ENCODE measurements around the gene KCNJ9.
"Not testable (repeated sequence)": the region's sequence is repeated elsewhere in the genome, so short reads cannot be mapped to it uniquely, and the experiment has no call there.

Gene KCNJ9

DNA sequence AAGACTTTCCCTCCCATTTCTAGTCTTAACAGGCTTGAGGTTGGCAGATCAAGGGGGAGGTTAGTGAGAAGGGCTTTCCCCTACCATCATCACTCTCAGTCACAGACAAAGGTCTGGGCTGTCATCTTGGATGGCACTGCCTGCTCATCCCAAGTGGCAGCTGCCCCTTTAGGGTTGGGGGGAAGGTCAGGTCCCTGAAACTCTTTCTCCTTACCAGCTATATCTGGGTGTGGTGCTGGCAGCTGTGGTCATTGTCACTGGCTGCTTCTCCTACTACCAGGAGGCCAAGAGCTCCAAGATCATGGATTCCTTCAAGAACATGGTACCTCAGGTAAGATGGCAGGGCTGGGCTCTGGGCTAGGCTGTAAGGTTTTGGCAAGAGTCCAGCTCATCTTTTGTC is 42.4 kb downstream of the KCNJ9 start:
- Histone ChIP-seq H3K9me3 (ENCODE audit: severe bottlenecking) (no peaks in the 10 kb centered on the region), H3K27ac (no peak overlapping the region), H3K27me3 (ENCODE audit: insufficient read depth, low read depth, severe bottlenecking) (no peaks in the 10 kb centered on the region), H3K36me3 (no peaks in the 10 kb centered on the region), H3K4me3 (ENCODE audit: low read depth, low read length) (no peak overlapping the region)
- no peak for DNase-seq
- no peak for TF ChIP-seq CTCF (IDR thresholded peaks at IDR 0.05; ENCODE audit: low read depth, low read length)

DNA sequence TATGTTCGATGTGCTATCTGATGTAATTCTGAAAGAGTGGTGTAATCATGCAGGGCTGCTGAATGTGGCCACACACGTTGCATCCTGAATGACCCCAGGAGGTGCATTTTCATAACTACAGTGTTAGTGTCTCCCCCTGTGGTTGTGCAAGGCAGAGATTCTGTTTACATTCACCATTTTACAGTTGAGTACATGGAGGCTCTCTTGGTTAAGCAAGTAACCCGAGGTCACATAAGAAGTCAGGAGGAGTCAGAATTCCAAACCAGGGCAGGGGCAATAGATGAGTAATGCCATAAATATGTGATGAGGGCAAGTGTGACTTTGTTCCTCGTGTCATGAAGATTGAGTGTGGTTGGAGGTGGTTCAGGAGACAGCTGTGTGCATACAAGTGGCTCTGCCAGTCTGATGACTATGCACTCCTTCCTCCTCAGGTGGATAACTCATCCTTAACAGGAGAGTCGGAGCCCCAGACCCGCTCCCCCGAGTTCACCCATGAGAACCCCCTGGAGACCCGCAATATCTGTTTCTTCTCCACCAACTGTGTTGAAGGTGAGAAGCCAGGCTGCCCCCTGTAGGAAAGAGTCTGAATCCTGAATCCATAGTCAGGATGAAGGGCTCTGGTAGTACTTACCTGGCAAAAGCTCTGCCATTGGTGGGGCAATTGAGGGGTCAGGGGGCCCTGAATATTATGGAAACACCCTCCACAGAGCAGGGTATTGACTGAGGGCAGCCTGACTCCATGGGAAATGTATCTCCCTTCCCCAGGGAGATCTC is 43.6 kb downstream of the KCNJ9 start:
- Histone ChIP-seq H3K27me3 (ENCODE audit: insufficient read depth, low read depth, severe bottlenecking) (no peaks in the 10 kb centered on the region), H3K36me3 (no peaks in the 10 kb centered on the region), H3K27ac (no peak overlapping the region), H3K4me3 (ENCODE audit: low read depth, low read length) (no peak overlapping the region), H3K9me3 (ENCODE audit: severe bottlenecking) (no peaks in the 10 kb centered on the region)
- TF ChIP-seq CTCF (IDR thresholded peaks at IDR 0.05; ENCODE audit: low read depth, low read length), result 0 out of 2 replicates have a peak, but pooled peaks have one; percentile 2
- DNase-seq, result no peak

DNA sequence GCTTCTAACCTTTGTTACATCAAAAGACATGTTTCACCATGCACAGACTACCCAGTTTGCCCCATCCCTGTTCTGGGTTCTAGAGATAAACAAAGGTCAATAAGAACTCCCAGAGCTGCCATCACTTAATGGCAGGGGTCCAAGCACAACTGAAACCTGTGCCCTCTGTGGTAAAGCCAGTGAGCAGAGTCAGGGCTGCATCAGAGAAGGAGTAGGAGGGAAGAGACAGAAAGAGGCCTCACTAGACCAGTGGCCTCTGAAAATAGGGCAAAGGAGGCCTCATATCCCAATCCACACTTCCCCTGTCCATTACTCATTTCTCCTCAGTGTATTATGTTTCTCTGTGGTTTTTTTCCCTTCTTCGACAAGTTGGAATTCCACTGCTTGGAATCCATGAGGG is 44.4 kb downstream of the KCNJ9 start:
- no peak for DNase-seq
- Histone ChIP-seq H3K36me3 (no peaks in the 10 kb centered on the region), H3K4me3 (ENCODE audit: low read depth, low read length) (no peak overlapping the region), H3K9me3 (ENCODE audit: severe bottlenecking) (no peaks in the 10 kb centered on the region), H3K27me3 (ENCODE audit: insufficient read depth, low read depth, severe bottlenecking) (no peaks in the 10 kb centered on the region), H3K27ac (no peak overlapping the region)
- no peak for TF ChIP-seq CTCF (IDR thresholded peaks at IDR 0.05; ENCODE audit: low read depth, low read length)

DNA sequence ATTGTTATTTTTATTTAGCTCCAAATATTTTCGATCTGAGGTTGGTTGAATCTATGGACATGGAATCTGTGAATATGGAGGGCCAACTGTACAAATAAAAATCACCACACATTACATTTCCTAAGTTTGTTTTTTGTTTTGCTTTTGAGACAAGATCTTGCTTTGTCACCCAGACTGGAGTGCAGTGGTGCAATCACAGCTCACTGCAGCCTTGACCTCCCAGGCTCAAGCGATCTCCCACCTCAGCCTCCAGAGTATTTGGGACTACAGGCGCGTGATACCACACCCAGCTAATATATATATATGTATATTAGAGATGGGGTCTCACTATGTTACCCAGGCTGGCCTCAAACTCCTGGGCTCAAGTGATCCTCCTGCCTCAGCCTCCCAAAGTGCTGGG is 45.0 kb downstream of the KCNJ9 start:
- not testable (repeated sequence) for H3K36me3 ChIP-seq; H3K27ac ChIP-seq; H3K9me3 ChIP-seq (ENCODE audit: severe bottlenecking); DNase-seq; H3K4me3 ChIP-seq (ENCODE audit: low read depth, low read length); H3K27me3 ChIP-seq (ENCODE audit: insufficient read depth, low read depth, severe bottlenecking)

DNA sequence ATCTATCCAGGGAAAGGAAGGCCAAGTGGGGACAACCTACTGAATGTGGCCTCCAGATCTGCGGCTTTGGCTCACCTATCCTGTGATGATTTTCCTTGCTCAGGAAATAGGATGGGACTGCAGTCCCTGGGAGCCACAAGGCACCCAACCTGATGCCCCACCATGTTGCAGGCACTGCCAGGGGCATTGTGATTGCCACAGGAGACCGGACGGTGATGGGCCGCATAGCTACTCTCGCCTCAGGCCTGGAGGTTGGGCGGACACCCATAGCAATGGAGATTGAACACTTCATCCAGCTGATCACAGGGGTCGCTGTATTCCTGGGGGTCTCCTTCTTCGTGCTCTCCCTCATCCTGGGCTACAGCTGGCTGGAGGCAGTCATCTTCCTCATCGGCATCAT is 46.0 kb downstream of the KCNJ9 start:
- no peak for DNase-seq
- Histone ChIP-seq H3K27ac (no peak overlapping the region), H3K27me3 (ENCODE audit: insufficient read depth, low read depth, severe bottlenecking) (no peaks in the 10 kb centered on the region), H3K4me3 (ENCODE audit: low read depth, low read length) (no peak overlapping the region), H3K36me3 (no peaks in the 10 kb centered on the region), H3K9me3 (ENCODE audit: severe bottlenecking) (no peaks in the 10 kb centered on the region)
- no peak for TF ChIP-seq CTCF (IDR thresholded peaks at IDR 0.05; ENCODE audit: low read depth, low read length)

- H3K36me3 ChIP-seq, result no peaks in the 10 kb centered on the region
- H3K27me3 ChIP-seq (ENCODE audit: insufficient read depth, low read depth, severe bottlenecking), result no peaks in the 10 kb centered on the region
- H3K27ac ChIP-seq, result no peak overlapping the region
- H3K4me3 ChIP-seq (ENCODE audit: low read depth, low read length), result no peak overlapping the region
- no peak for DNase-seq
- no peaks in the 10 kb centered on the region for H3K9me3 ChIP-seq (ENCODE audit: severe bottlenecking)
- no peak for TF ChIP-seq CTCF (IDR thresholded peaks at IDR 0.05; ENCODE audit: low read depth, low read length)
These were observed 46.7 kb downstream of the KCNJ9 start for GRCh38 chr1:160127865-160128523.

All from WERI-Rb-1 (cell line).